ENCODE measurements around the gene NRSN2.

The NRSN2 gene

DNA sequence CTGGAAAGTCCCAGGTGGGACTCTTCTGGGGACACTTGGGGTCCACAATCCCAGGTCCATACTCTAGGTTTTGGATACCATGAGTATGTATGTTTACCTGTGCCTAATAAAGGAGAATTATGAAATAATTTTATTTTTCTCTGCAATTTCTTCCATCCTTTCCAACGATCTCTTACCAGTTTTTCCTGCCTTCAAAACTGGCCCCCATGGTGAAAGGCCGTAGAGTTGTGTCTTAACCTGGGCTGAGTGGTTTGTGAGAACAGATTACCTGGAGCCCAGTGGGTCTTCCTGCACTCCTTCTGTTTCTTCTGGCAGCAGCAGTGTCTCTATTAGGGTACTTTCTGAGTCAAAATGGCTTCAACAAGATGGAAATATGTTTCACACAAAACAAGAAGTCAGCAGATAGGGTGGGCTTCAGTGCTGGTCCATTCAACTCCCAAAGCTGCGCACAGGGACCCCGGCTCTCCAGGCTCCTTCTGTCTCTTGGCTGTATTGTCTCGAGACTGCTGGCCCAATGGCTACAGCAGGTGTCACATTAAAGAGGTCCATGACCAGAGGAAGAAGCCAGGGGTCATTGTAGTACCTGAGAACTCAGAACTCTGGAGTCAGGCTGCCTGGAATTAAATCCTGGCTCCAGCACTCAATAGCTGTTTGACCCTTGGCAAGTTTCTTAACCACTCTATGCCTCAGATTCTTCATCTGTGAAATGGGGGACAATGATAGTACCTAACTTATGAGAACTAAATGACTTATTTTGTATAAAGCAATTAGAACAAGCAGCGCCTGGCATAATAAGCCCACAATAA, 50.7 kb downstream of the NRSN2 start:
- DNase-seq (ENCODE audit: low spot score) = no peak

DNA sequence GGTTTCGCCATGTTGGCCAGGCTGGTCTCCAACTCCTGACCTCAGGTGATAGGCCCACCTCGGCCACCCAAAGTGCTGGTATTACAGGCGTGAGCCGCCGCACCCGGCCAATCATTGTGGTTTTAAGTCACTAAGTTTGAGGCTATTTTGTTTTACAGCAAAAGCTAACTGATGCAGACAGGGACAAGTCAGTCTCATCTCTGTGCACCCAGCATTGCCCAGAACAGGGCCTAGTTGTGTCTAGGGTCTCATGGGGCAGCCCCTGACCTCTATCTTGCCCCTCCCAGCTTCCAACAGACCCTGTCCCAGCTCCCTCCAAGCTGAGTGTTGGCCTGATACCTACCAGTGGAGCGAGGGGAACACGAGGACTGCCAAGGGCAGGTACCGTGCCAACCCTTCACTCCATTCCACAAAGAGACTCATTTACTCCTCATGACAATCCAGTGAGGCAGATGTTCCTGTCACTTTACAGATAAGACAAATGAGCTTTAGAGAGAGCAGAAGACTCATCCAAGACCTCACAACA, 52.3 kb downstream of the NRSN2 start:
- no peak for DNase-seq (ENCODE audit: low spot score)

- no peak for DNase-seq (ENCODE audit: low spot score)
These were observed 53.2 kb downstream of the NRSN2 start for GRCh38 chr20:400128-400453.

- no peak for DNase-seq (ENCODE audit: low spot score)
These were observed 53.8 kb downstream of the NRSN2 start for GRCh38 chr20:400454-401275.

DNA sequence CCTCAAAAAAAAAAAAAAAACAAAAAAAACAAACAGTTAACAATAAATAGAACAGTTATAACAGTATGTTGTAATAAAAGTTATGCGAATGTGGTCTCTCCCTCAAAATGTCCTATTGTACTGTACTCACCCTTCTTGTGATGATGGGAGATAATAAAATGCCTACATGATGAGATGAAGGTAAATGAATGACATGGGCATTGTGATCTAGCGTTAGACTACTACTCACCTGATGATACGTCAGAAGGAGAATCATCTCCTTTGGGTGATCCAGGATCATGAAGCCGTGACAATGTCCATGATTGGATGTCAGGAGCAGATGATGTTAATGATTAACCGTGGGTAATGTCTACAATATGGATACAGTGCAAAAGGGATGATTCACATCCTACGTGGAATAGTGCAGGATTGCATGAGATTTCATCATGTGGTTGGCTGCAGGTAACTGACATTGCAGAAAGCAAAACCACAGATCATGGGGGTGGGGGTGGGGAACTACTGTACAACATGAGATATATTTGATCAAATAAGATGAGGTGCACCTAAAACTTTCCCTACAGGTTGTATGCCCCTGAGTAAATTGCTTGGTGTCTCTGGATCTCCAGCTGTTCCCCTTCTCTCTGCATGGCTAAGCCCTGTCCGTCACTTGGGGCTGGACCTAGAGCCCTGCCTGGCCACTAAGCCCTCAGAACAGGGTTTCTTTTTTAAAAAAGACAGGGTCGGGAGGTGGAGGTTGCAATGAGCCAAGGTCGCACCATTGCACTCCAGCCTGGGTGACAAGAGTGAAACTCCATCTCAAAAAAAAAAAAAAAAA, 55.0 kb downstream of the NRSN2 start:
- DNase-seq (ENCODE audit: low spot score) = no peak

DNA sequence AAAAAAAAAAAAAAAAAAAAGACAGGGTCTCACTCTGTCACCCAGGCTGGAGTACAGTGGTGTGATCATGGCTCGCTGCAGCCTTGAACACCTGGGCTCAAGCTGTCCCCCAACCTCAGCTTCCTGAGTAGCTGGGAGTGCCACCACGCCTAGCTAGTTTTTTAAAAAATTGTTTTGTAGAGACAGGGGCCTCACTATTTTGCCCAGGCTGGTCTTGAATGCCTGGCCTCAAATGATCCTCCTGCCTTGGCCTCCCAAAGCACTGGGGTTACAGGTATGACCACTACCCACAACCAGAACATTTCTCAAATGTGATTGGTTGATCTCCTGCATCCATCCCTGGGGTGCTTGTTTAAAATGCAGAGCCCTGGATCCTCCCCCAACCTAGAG, 55.6 kb downstream of the NRSN2 start:
- no peak for DNase-seq (ENCODE audit: low spot score)

DNA sequence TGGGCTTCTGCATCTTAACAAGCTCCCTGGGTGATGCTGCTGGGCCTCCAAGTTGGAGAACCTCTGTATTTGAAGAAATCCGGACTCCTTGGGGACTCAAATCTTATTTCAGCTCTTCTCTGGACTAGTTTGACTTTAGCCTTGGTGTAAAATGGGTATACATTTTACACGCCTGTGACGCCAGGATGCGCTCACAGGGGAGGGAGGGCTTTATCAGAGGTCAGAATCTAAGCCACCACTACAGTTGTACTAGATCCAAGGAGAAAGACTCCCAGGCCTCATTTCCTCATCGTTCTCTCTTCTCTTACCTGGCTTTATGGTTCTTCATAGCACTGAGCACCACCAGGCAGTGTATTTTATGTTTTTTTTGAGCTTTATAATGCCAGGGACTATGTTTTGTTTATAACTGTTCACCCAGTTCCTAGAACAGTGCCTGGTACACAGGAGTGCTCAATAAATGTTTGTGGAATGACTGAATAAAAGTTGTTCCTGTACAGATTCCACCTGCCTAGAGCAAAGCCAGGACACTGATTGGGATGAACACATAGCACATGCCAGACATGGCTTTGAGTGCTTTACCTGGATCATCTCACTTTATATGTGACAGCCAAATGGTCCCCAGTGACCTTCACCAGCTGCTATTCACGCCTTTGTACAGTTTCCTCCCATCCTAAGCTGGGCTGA, 56.1 kb downstream of the NRSN2 start:
- no peak for DNase-seq (ENCODE audit: low spot score)

GRCh38 chr20:403582-403957, 56.7 kb downstream of the NRSN2 start:
- DNase-seq (ENCODE audit: low spot score) = no peak

- DNase-seq (ENCODE audit: low spot score) = no peak
These were observed 57.2 kb downstream of the NRSN2 start for GRCh38 chr20:404088-404487.

Data from ecto neural progenitor cell (in vitro differentiated cells).